Progenitor cell of endocrine pancreas (in vitro differentiated cells): Measurements from ENCODE around the gene KRT3. TPM values are rescaled to one million over a fixed set of nuclear protein-coding genes. Genes with fewer than 3 reads are reported as not detected.

Experiments used
- DNase-seq: peaks from one replicate; pipeline ENCODE4 v3.0.0; 2021; ENCODE audit warnings: low spot score; ENCODE audit not compliant: unreplicated experiment
- H3K27ac Mint-ChIP-seq: 2 replicates; pipeline ENCODE4 v1.8.0; 2021; ENCODE audit warnings: mild to moderate bottlenecking, moderate library complexity, mixed read lengths
- H3K27me3 Mint-ChIP-seq: 2 replicates; pipeline ENCODE4 v1.8.0; 2021; ENCODE audit warnings: mixed read lengths
- H3K36me3 Mint-ChIP-seq: 2 replicates; pipeline ENCODE4 v1.8.0; 2022; ENCODE audit warnings: mixed read lengths; ENCODE audit not compliant: insufficient read depth
- H3K4me1 Mint-ChIP-seq: 2 replicates; pipeline ENCODE4 v1.8.0; 2021; ENCODE audit warnings: low read depth, mixed read lengths
- H3K4me3 Mint-ChIP-seq: 2 replicates; pipeline ENCODE4 v1.8.0; 2021; ENCODE audit warnings: low read depth, mild to moderate bottlenecking, moderate library complexity, mixed read lengths
- H3K9me3 Mint-ChIP-seq: 2 replicates; pipeline ENCODE4 v1.8.0; 2021; ENCODE audit warnings: low read depth, mixed read lengths
- CTCF ChIP-seq: fragments of 200-600 bp; sonication (generic); IDR thresholded peaks from one replicate; pipeline ENCODE4 v1.5.0; 2021; ENCODE audit warnings: antibody characterized with exemption, mild to moderate bottlenecking; ENCODE audit not compliant: unreplicated experiment
- total RNA-seq: library from RNA; stranded (reverse); gene quantifications from 2 replicates; pipeline ENCODE4 v1.2.1, GENCODE V29; 2021

Gene KRT3
- total RNA-seq, 1 donor from 2014 or later = not detected

GRCh38 chr12:52812073-52812400, 16.1 kb upstream of the KRT3 start:
- H3K4me3 Mint-ChIP-seq = no peak overlapping the region
- H3K4me1 Mint-ChIP-seq = peaks cover 18% of the 10 kb centered on the region
- no peaks in the 10 kb centered on the region for H3K9me3 Mint-ChIP-seq
- H3K36me3 Mint-ChIP-seq = no peaks in the 10 kb centered on the region
- no peak for TF ChIP-seq CTCF
- H3K27me3 Mint-ChIP-seq = peaks cover 48% of the 10 kb centered on the region
- DNase-seq = no peak
- H3K27ac Mint-ChIP-seq = no peak overlapping the region

GRCh38 chr12:52811191-52812072, 15.5 kb upstream of the KRT3 start:
- Mint-ChIP-seq H3K27me3 (peaks cover 54% of the 10 kb centered on the region), H3K36me3 (no peaks in the 10 kb centered on the region), H3K27ac (no peak overlapping the region), H3K9me3 (no peaks in the 10 kb centered on the region), H3K4me3 (no peak overlapping the region), H3K4me1 (peaks cover 18% of the 10 kb centered on the region)
- DNase-seq = no peak
- no peak for TF ChIP-seq CTCF

GRCh38 chr12:52810554-52810953, 14.6 kb upstream of the KRT3 start:
- Mint-ChIP-seq H3K36me3 (no peaks in the 10 kb centered on the region), H3K27ac (no peak overlapping the region), H3K4me1 (peaks cover 16% of the 10 kb centered on the region), H3K4me3 (no peak overlapping the region), H3K9me3 (no peaks in the 10 kb centered on the region), H3K27me3 (peaks cover 56% of the 10 kb centered on the region)
- no peak for TF ChIP-seq CTCF
- DNase-seq = no peak

DNA sequence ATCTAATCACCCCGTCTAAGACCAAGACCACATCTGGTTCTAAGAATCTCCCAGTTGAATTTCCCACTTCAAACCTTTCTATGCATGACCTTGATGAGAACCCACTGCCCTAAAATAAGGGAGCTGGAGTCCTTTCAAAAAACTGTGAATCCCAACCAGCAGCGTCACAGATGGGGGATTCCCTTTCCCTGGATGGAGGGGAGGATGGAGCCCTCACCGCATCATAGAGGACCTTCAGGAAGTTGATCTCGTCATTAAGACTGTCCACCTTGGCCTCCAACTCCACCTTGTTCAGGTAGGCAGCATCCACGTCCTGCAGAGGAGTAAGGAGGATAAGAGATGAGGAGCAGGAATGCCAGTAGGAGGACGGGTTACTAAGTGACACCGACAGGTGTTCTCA, 13.2 kb upstream of the KRT3 start:
- no peaks in the 10 kb centered on the region for H3K9me3 Mint-ChIP-seq
- no peak overlapping the region for H3K4me3 Mint-ChIP-seq
- no peak overlapping the region for H3K27ac Mint-ChIP-seq
- H3K36me3 Mint-ChIP-seq = no peaks in the 10 kb centered on the region
- peaks cover 6% of the 10 kb centered on the region for H3K4me1 Mint-ChIP-seq
- no peak for TF ChIP-seq CTCF
- no peak for DNase-seq
- H3K27me3 Mint-ChIP-seq = peaks cover 57% of the 10 kb centered on the region

DNA sequence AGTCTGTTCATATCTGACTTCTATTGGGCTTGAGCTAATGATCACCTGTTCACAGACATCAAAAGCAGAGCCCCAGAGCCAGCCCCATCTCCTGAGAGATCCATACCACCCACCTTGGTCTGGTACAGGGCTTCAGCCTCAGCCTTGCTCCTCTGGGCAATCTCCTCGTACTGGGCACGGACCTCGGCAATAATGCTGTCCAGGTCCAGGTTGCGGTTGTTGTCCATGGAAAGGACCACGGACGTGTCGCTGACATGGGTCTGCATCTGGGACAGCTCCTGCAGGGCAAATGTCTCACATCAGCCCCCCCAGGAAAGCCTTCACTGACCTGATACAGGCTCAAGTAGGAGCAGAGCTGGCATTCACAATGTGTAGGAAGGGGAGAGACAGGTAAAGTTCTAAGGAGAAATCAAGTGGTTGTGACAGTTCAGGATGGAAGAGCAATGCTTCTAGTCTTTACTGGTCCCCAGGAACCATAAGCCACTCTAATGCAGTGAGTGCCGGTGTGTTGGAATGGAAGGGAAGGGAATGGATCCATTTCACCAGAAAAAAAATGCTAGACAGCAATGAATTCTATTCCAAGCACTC, 12.8 kb upstream of the KRT3 start:
- Mint-ChIP-seq H3K4me1 (peaks cover 3% of the 10 kb centered on the region), H3K4me3 (no peak overlapping the region), H3K36me3 (no peaks in the 10 kb centered on the region), H3K27me3 (peaks cover 57% of the 10 kb centered on the region), H3K27ac (no peak overlapping the region), H3K9me3 (no peaks in the 10 kb centered on the region)
- TF ChIP-seq CTCF = no peak
- no peak for DNase-seq
